ENCODE data around the gene LTC4S. TPM values are rescaled to one million over a fixed set of nuclear protein-coding genes. Genes with fewer than 3 reads are reported as not detected.

LTC4S gene
- total RNA-seq, 2 experiments from 2014 or later: 5.7 to 6.3 TPM

DNA sequence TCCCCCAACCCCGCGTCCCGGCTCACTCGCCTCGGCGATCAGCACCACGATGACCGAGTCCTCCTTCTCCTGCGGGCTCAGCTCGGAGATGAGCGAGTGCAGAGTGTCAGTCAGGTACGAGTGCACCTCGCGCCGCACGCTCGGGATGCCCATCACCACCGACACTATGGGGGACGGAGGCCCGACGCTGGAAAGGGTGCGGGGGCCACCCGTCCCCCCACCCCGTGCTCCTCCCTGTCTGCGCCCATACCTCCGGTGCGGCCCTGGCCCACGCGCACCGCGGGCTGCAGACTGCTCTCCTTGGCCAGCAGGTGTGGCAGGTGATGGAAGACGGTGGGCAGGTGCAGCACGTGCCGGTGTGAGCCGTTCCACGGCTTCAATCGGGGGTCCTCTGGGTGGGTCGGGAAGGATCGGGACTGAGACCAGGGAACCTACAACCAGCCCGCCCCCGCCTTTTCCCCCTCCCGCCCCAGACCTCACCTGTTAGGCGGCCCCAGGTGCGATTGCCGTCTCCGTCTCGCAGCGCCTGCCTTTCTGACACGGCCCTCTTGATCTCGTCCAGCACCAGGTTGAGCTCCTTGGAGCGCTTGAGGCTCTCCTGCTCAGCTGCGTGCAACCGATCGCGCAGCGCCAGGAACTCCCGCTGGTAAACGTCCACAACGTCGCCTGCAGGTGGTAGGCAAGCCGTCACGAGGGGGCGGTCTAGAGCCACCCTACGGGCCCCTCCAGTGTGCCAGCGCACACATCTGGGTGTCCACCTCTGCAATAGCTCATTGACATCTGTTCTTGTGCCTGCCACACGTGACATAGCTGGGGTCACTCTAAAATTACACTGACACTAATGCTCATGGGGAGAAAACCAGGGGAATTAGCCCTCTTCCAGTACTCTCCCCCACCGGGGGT is 7.8 kb downstream of the LTC4S start:
- no peak overlapping the region for H3K4me3 Mint-ChIP-seq
- H3K27me3 Mint-ChIP-seq: no peaks in the 10 kb centered on the region
- peak overlapping the region; percentile 60 for H3K27ac Mint-ChIP-seq
- peak; percentile 86 for DNase-seq
- peaks cover 28% of the 10 kb centered on the region for H3K4me1 Mint-ChIP-seq
- H3K9me3 Mint-ChIP-seq: no peaks in the 10 kb centered on the region
- peak; percentile 41 for ATAC-seq (ENCODE audit: low read depth)
- H3K36me3 Mint-ChIP-seq: peaks cover 7% of the 10 kb centered on the region
- POLR2A ChIA-PET: interaction anchor here (0.6 to 1.8 kb wide), 8 partner anchors 10 to 288 kb away, joined by 3 to 8 read pairs (median 4); partner anchors contain the start of genes HNRNPH1 and SQSTM1

DNA sequence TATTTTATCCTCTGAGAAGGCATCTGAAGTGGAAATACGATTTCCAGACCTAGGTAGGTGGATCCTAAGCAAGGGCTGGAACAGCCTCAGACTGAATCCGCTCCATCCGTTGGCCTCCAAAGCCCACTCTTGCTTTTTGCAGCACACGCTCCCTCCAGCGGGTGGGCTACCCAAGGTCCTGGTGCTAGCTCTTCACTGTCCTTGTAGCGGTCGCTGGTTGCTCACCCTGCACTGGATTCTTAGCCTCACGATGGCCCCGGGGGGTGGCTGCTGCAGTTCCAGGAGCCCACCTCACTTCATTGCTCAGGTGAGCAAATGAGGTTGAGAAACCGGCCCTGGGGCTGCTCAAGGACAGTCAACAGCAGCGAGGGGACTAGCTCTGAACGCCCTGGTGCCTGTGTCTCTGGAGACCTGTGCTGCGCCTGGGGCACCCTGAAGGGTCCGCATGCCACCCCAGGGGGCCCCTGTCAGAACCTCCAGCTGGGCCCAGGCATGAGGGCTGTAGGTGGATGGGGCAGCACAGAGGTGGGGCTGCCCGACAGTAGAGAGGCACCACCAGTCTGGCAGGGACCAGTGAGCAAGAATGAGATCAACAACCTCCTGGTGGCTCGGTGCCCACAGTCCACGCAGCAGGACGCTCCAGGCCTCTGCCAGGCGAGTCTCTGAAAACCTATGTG is 8.6 kb downstream of the LTC4S start:
- Mint-ChIP-seq H3K36me3 (peaks cover 3% of the 10 kb centered on the region), H3K4me3 (no peak overlapping the region), H3K4me1 (peaks cover 28% of the 10 kb centered on the region), H3K9me3 (no peaks in the 10 kb centered on the region), H3K27ac (peak overlapping the region; percentile 68), H3K27me3 (no peaks in the 10 kb centered on the region)
- POLR2A ChIA-PET: interaction anchor here (0.6 to 1.8 kb wide), 8 partner anchors 9 to 287 kb away, joined by 3 to 8 read pairs (median 4); partner anchors contain the start of genes HNRNPH1 and SQSTM1
- DNase-seq (no peak), ATAC-seq (ENCODE audit: low read depth) (no peak)

DNA sequence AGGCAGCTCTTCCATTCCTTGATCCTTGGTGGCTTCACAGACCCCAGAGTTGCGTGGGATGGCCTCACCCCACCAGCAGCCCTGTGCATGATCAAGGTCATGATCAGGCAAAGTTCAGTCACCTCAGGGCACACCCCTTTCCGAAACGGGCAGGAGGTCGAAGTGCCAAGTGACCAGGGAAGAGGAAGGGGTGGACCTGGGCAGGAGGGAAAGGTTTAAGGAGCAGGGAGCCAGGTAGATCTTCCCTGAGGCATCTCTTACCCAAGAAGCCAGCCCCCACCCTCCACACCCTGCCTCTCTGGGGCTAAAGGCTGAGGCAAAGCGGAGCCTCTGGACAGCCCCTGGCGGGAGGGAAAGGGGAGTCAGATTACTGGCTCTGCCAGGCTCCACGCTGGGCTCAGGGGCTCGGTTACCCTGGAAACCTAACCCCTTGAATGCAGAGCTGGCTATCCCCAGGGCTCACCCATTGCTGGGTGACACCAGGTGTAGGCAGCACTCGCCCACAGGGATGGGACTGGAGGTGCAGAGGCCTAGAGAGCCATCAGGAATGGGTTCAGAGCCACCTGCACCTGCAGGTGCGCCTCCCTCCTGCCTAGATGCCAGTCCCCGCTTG is 9.3 kb downstream of the LTC4S start:
- H3K4me3 Mint-ChIP-seq: no peak overlapping the region
- H3K27ac Mint-ChIP-seq: peak overlapping the region; percentile 68
- DNase-seq (no peak), ATAC-seq (ENCODE audit: low read depth) (no peak)
- H3K27me3 Mint-ChIP-seq: no peaks in the 10 kb centered on the region
- no peaks in the 10 kb centered on the region for H3K9me3 Mint-ChIP-seq
- H3K4me1 Mint-ChIP-seq: peaks cover 28% of the 10 kb centered on the region
- peaks cover 3% of the 10 kb centered on the region for H3K36me3 Mint-ChIP-seq
- POLR2A ChIA-PET: interaction anchor here (1.1 to 1.8 kb wide), 3 partner anchors 17 to 113 kb away, joined by 3 to 8 read pairs (median 5); partner anchors contain the start of gene SQSTM1

DNA sequence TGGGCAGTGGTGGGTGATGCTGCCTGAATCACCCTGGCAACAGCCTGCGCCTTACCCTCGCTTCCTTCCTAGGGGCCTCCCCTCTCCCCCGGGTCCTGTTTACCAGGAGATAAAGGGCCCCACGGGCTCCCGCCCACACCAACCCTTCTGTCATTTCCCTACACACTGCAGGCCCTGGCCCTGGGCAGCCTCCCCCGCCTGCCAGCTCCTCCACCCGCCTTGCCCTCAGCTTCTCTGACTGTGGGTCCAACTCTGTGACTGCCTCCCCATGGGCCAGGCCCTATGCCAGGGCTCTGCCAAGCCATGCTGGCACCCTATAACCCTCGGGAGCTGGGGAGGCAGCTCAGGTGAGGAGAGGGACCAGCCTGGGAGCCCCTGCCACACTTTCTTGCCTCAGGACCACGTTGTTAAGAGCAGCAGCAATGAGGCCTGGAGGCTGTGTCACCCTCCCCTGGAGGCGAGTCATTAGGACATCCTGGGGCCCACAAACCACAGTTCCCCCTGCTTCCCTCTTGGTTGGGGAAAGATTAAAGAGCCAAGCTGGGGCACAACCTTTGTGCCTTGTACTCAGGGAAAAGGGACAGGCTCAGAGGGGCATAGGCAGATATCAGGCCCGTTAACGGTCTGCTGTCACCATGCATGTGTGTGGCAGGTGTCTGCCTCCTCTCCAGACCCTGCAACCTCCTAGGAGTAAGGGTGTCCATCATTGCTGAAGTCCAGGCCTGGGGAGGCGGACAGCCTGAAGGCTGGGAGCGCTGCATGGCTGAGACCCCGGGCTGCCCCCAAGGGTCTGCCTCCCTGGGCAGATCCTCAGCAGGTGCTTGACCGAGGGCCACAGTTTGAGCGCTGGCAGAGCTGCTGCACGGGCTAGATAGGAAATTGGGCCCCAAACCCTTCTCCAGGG is 10.1 kb downstream of the LTC4S start:
- ATAC-seq (ENCODE audit: low read depth) (no peak), DNase-seq (peak; percentile 48)
- H3K36me3 Mint-ChIP-seq: peaks cover 3% of the 10 kb centered on the region
- no peaks in the 10 kb centered on the region for H3K9me3 Mint-ChIP-seq
- H3K4me1 Mint-ChIP-seq: peaks cover 30% of the 10 kb centered on the region
- H3K4me3 Mint-ChIP-seq: peak overlapping the region; percentile 88
- no peaks in the 10 kb centered on the region for H3K27me3 Mint-ChIP-seq
- H3K27ac Mint-ChIP-seq: peak overlapping the region; percentile 37
- POLR2A ChIA-PET: interaction anchor here (0.7 to 0.9 kb wide), 2 partner anchors 9 to 15 kb away, joined by 3 read pairs; no protein-coding TSS in a partner anchor

DNA sequence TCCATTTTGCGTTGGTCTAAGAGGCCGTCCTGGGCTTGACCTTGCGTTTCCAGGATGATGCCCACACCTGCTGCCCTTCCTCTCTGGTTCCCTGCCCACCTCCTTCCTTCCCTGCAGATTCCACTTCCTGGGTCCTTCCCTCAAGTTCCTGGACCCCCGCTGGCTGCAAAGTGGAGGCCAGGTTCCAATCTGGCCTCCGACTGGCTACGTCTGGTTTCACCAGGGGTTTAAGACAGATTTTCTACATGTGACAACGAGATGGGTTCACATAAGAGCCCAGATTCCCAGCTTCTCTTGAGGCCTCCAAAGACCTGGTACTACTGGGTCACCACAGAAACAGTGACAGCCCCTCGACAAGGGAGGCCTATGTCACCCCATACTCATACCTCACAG is 10.8 kb downstream of the LTC4S start:
- peaks cover 30% of the 10 kb centered on the region for H3K4me1 Mint-ChIP-seq
- no peaks in the 10 kb centered on the region for H3K9me3 Mint-ChIP-seq
- H3K27ac Mint-ChIP-seq: peak overlapping the region; percentile 84
- peaks cover 2% of the 10 kb centered on the region for H3K36me3 Mint-ChIP-seq
- ATAC-seq (ENCODE audit: low read depth) (no peak), DNase-seq (no peak)
- H3K4me3 Mint-ChIP-seq: peak overlapping the region; percentile 88
- POLR2A ChIA-PET: interaction anchor here (0.9 to 2.1 kb wide), 2 partner anchors 10 to 15 kb away, joined by 3 to 13 read pairs; partner anchors contain the start of gene LTC4S
- no peaks in the 10 kb centered on the region for H3K27me3 Mint-ChIP-seq

DNA sequence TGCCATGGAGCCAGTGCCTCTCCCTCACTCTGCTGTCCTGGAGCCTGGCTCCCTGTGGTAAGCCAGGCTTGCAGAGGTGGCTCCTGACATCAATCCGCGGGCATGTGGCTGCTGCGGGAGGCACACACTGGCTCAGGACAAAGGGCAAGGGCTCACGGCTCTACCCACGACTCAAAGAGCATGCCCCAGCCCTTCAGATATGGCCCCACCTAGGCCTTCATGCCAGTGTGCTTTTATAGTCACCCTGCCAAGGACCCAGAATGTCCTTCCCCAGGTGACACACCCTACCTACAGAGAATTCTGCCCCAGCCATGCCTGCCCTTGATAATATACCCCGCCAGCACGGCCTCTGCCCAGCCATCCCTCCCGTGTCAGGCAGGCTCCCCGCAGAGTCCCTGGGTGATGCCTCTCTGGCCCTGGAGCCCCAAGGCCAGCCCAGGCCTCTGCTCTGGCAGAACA is 11.3 kb downstream of the LTC4S start:
- Mint-ChIP-seq H3K36me3 (peaks cover 2% of the 10 kb centered on the region), H3K9me3 (no peaks in the 10 kb centered on the region), H3K27ac (peak overlapping the region; percentile 84), H3K4me1 (peaks cover 30% of the 10 kb centered on the region), H3K27me3 (no peaks in the 10 kb centered on the region), H3K4me3 (peak overlapping the region; percentile 88)
- POLR2A ChIA-PET: interaction anchor here (1.3 to 2.9 kb wide), 4 partner anchors 10 to 127 kb away, joined by 3 to 42 read pairs (median 9); partner anchors contain the start of genes LTC4S and SQSTM1
- no peak for ATAC-seq (ENCODE audit: low read depth)
- no peak for DNase-seq

DNA sequence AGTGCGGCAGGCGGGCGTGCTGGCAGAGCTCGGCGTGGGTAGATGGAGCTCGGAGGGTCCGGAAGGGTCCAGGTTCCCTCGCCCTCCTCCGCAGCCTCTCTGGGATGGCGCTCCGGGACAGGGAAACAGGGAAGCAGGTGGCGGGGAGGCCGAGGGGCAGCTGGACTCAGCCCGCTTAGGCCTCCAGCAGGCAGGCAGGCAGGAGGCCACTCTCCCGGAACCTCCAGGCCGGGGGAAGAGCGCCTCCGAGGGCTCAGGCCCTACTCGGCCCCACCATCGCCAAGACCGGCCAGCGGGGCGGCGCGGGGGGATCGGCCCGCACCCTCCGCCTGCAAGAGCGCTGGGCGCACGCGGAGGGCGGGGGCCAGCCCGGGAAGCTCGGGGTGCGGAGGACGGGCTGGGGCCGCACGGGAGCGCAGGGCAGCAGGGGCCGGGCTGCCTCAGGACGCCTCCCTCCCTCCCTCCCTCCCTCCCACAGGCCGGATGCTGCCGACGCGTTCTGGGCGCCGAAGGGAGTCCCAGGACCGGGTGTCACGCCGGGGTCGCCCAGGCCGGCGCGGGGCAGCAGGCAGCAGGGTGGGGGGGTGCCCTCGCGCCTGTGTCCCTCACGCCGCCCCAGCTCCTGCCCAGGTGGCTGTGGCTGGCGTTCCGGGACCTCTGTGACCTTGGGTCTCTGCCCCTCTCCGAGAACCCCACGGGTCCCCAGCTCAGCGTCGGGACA is 11.9 kb downstream of the LTC4S start:
- POLR2A ChIA-PET: interaction anchor here (1.2 to 2.9 kb wide), 6 partner anchors 8 to 182 kb away, joined by 3 to 42 read pairs (median 4); partner anchors contain the start of genes HNRNPH1, LTC4S and SQSTM1
- peak; percentile 71 for DNase-seq

DNA sequence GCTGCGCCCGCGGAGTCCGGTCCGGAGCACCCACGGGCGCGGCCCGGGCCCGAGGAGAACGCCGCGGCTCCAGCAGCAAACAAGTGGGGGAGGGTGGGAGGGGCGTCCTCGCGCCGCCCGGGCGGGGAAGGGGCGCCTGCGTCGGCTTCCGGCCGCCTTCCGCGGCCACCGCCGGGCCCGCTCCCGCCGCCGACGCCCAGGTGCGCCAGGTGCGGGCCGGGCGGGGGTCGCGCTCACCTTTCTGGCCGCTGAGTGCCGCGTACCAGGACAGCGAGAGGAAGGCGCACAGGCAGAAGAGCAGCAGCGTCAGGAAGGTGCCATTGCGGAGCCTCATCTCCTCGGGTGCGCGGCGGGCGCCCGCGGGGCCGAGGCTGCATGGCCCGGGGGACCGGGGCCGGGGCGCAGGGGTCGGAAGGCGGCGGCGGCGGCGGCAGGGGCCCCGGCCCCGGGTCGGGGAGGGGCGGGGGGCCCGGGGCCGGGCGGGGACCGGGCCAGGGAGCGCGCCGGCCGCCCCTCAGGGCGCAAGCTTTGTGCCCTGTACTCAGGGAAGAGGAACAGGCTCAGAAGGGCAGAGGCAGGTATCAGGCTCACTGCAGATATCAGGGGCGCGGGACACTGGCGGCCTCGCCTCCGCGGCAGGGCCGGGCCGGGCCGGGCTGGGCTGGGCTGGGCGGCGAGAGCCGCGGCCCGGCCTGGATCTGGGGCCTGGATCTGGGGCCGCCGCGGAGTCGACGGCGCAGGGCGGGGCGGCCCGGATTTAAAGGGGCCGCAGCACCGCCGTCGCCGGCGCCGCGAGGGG is 12.7 kb downstream of the LTC4S start, which contains the start of gene MGAT4B:
Gene MGAT4B, minus strand, starts transcription at position 617 of the 799 bp plus-strand sequence. Its CDS starts 283 bp downstream, at position 334.
- H3K4me3 Mint-ChIP-seq: peak within 1 kb of the TSS; percentile 74
- ATAC-seq (ENCODE audit: low read depth): peak; percentile 84
- no peaks in the 10 kb centered on the region for H3K9me3 Mint-ChIP-seq
- H3K4me1 Mint-ChIP-seq: peaks cover 30% of the 10 kb centered on the region
- DNase-seq: peak; percentile 84
- H3K27ac Mint-ChIP-seq: peak within 1 kb of the TSS; percentile 73
- POLR2A ChIA-PET: interaction anchor here (1.0 to 2.9 kb wide), 8 partner anchors 9 to 183 kb away, joined by 3 to 42 read pairs (median 4); partner anchors contain the start of genes HNRNPH1, LTC4S and SQSTM1
- no peaks in the 10 kb centered on the region for H3K27me3 Mint-ChIP-seq
- H3K36me3 Mint-ChIP-seq: peaks cover 2% of the 10 kb centered on the region

More for the DNA sequence above, 11.9 kb downstream of the LTC4S start:
- Mint-ChIP-seq H3K4me1 (peaks cover 30% of the 10 kb centered on the region), H3K9me3 (no peaks in the 10 kb centered on the region), H3K4me3 (peak overlapping the region; percentile 88), H3K36me3 (peaks cover 2% of the 10 kb centered on the region), H3K27me3 (no peaks in the 10 kb centered on the region), H3K27ac (peak overlapping the region; percentile 84)
- peak; percentile 31 for ATAC-seq (ENCODE audit: low read depth)

DNA sequence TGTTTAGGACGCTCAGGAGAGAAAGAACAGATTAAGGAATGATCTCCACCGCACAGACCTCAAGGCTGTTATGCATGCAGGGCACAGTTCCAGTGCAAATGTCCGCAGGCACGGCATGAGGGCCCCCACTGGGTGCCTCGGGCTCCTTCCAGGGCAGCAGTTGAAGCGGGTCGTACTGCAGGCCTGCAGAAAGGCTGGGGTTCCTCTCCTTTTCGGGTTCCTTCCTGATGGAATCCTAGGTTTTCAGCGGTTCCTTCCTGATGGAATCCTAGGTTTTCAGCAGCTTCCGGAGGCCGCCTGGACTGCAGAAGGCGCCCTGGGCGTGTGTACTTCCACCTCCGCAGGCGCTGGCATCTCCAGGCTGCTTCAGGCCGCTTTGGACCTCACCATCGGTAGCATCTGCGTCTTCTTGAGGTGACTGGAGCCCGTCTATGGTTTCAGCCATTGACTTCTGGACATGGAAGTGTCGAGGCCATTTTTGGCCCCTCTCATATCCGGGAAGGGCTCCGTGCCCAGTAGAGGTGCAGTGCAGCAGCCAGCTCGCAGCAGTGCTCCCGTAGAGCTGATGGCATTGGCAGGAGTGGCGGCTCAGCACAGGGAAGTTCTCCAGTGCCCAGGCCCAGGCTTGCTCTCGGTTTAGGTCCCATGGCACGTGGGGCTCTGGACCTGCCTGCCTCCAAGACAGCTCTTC is 18.5 kb downstream of the LTC4S start:
- ATAC-seq (ENCODE audit: low read depth) (no peak), DNase-seq (no peak)
- Mint-ChIP-seq H3K9me3 (no peaks in the 10 kb centered on the region), H3K4me1 (peaks cover 3% of the 10 kb centered on the region), H3K27ac (no peak overlapping the region), H3K4me3 (no peak overlapping the region), H3K27me3 (no peaks in the 10 kb centered on the region), H3K36me3 (peaks cover 2% of the 10 kb centered on the region)
- POLR2A ChIA-PET: interaction anchor here (1.1 to 1.3 kb wide), 3 partner anchors 11 to 19 kb away, joined by 3 to 4 read pairs (median 3); partner anchors contain the start of gene LTC4S

DNA sequence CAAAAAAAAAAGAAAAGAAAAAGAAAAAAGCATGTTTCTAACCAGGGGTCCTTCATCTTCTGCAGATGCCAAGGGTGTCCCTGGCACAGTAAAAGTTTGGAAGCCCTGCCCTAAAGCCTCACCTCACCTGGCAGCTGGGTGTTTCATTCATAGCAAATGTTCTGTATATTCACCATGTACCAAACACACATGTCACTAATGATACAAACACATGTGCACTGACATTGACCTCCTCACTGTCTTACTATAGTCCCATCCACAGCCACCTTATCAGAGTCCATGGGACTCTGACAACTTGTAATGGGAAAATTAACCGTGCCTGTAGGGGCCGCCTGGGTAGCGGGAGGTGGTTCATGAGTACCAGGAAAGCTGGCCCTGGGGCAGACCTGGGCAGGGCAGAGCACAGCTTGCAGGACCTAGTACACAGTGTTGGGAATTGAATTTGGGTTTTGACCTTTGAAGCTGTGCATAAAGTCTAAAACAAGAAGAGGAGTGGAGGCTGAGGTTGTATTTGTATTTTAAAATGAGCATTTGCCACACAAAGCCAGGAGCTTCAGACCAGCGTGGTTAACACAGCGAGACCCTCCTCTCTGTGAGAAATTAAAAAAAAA is 19.3 kb downstream of the LTC4S start:
- no peak for DNase-seq
- POLR2A ChIA-PET: no interaction called here
- ATAC-seq (ENCODE audit: low read depth): no peak
- H3K9me3 Mint-ChIP-seq: no peaks in the 10 kb centered on the region
- H3K4me1 Mint-ChIP-seq: peaks cover 4% of the 10 kb centered on the region
- H3K27ac Mint-ChIP-seq: no peak overlapping the region
- H3K36me3 Mint-ChIP-seq: peaks cover 4% of the 10 kb centered on the region
- H3K4me3 Mint-ChIP-seq: no peak overlapping the region
- H3K27me3 Mint-ChIP-seq: no peaks in the 10 kb centered on the region
